Measurements from ENCODE around the gene SNX32. TPM values are rescaled to one million over a fixed set of nuclear protein-coding genes. Genes with fewer than 3 reads are reported as not detected.

Gene SNX32
- total RNA-seq, 3 donors from 2014 or later, result 0.15 to 2.3 (median 0.48) TPM

- Histone ChIP-seq H3K4me3 (no peak overlapping the region), H3K9me3 (no peaks in the 10 kb centered on the region), H3K36me3 (peaks cover 5% of the 10 kb centered on the region), H3K27me3 (no peaks in the 10 kb centered on the region), H3K4me1 (peaks cover 4 to 7% of the 10 kb centered on the region in 2 donors), H3K27ac (no peak overlapping the region)
- no peak for DNase-seq (ENCODE audit: low spot score in 2 of 2)
- TF ChIP-seq POLR2AphosphoS5 (IDR thresholded peaks at IDR 0.05), result no peak
- intact Hi-C loops (cut with DNase I; ENCODE audit: low total_unique reads), result no loop called here
Observed at GRCh38 chr11:65864706-65865471, 31.1 kb downstream of the SNX32 start.

- H3K4me3 ChIP-seq, result no peak overlapping the region
- intact Hi-C loops (cut with DNase I; ENCODE audit: low total_unique reads), result no loop called here
- TF ChIP-seq CTCF (IDR thresholded peaks at IDR 0.05) (no peak), POLR2A (IDR thresholded peaks at IDR 0.05) (no peak), POLR2AphosphoS5 (IDR thresholded peaks at IDR 0.05) (no peak)
- H3K36me3 ChIP-seq, result peaks cover 5% of the 10 kb centered on the region
- no peaks in the 10 kb centered on the region for H3K9me3 ChIP-seq
- DNase-seq (ENCODE audit: low spot score in 2 of 2), result no peak
- no peaks in the 10 kb centered on the region for H3K27me3 ChIP-seq
- H3K27ac ChIP-seq, result no peak overlapping the region
- peaks cover 4 to 7% of the 10 kb centered on the region in 2 donors for H3K4me1 ChIP-seq
Observed at GRCh38 chr11:65865550-65866172, 31.9 kb downstream of the SNX32 start.

- Histone ChIP-seq H3K27me3 (no peaks in the 10 kb centered on the region), H3K36me3 (peaks cover 5% of the 10 kb centered on the region), H3K4me3 (no peak overlapping the region), H3K4me1 (peaks cover 2 to 12% of the 10 kb centered on the region in 2 donors), H3K27ac (no peak overlapping the region), H3K9me3 (no peaks in the 10 kb centered on the region)
- intact Hi-C loops (cut with DNase I; ENCODE audit: low total_unique reads), result no loop called here
- TF ChIP-seq CTCF (IDR thresholded peaks at IDR 0.05), result no peak
- no peak for TF ChIP-seq POLR2AphosphoS5 (IDR thresholded peaks at IDR 0.05)
- no peak for TF ChIP-seq POLR2A (IDR thresholded peaks at IDR 0.05)
- no peak for DNase-seq (ENCODE audit: low spot score in 2 of 2)
Observed at GRCh38 chr11:65866509-65867283, 32.9 kb downstream of the SNX32 start.

- H3K27me3 ChIP-seq, result no peaks in the 10 kb centered on the region
- no peaks in the 10 kb centered on the region for H3K9me3 ChIP-seq
- intact Hi-C loops (cut with DNase I; ENCODE audit: low total_unique reads), result no loop called here
- H3K4me1 ChIP-seq, result peaks cover 0 to 10% of the 10 kb centered on the region in 2 donors
- no peak overlapping the region for H3K4me3 ChIP-seq
- DNase-seq (ENCODE audit: low spot score in 2 of 2), result no peak
- H3K36me3 ChIP-seq, result peaks cover 5% of the 10 kb centered on the region
- H3K27ac ChIP-seq, result no peak overlapping the region
- TF ChIP-seq POLR2AphosphoS5 (IDR thresholded peaks at IDR 0.05) (no peak), POLR2A (IDR thresholded peaks at IDR 0.05) (no peak), CTCF (IDR thresholded peaks at IDR 0.05) (no peak)
Observed at GRCh38 chr11:65867284-65868071, 33.7 kb downstream of the SNX32 start.

- Histone ChIP-seq H3K27ac (no peak overlapping the region), H3K4me3 (no peak overlapping the region), H3K36me3 (peaks cover 5% of the 10 kb centered on the region), H3K27me3 (no peaks in the 10 kb centered on the region), H3K9me3 (no peaks in the 10 kb centered on the region), H3K4me1 (peaks cover 0 to 10% of the 10 kb centered on the region in 2 donors)
- no peak for TF ChIP-seq POLR2AphosphoS5 (IDR thresholded peaks at IDR 0.05)
- TF ChIP-seq CTCF (IDR thresholded peaks at IDR 0.05), result no peak
- no peak for TF ChIP-seq POLR2A (IDR thresholded peaks at IDR 0.05)
- intact Hi-C loops (cut with DNase I; ENCODE audit: low total_unique reads), result no loop called here
- no peak for DNase-seq (ENCODE audit: low spot score in 2 of 2)
Observed at GRCh38 chr11:65868076-65868667, 34.4 kb downstream of the SNX32 start.
